SH-SY5Y (cell line): ENCODE measurements around the gene ENHO.

Experiments
- GATA2 ChIP-seq: IDR thresholded peaks from 2 replicates; pipeline ENCODE4 v1.6.1; 2011; ENCODE audit warnings: mild to moderate bottlenecking, low read depth, low read length
- GATA3 ChIP-seq: IDR thresholded peaks from 2 replicates; pipeline ENCODE4 v1.6.1; 2011; ENCODE audit warnings: low read depth, mild to moderate bottlenecking, low read length, moderate library complexity

- TF ChIP-seq GATA2 (no peak), GATA3 (no peak)
Observed at GRCh38 chr9:34486572-34486971, 36.2 kb downstream of the ENHO start.
